H9 (cell line): ENCODE measurements around the gene KCNG1. TPM values are rescaled to one million over a fixed set of nuclear protein-coding genes. Genes with fewer than 3 reads are reported as not detected.

ENCODE experiments used
- DNase-seq: peaks from one replicate; pipeline ENCODE4 v3.0.0-alpha.2; 2017
- H2AFZ ChIP-seq: one replicate; pipeline ENCODE4 v1.6.1; 2013; ENCODE audit warnings: mild to moderate bottlenecking, low read length, control low read depth, moderate library complexity
- H2AK5ac ChIP-seq: 2 replicates; pipeline ENCODE4 v1.6.1; 2013; ENCODE audit warnings: low read length, control low read depth, mixed read lengths; ENCODE audit not compliant: insufficient read length
- H2BK120ac ChIP-seq: one replicate; pipeline ENCODE4 v1.6.1; 2013; ENCODE audit warnings: low read depth, mild to moderate bottlenecking, low read length, control low read depth, inconsistent platforms; ENCODE audit not compliant: poor library complexity, severe bottlenecking
- H2BK12ac ChIP-seq: 2 replicates; pipeline ENCODE4 v1.6.1; 2013; ENCODE audit warnings: low read length, control low read depth, mixed read lengths, low read depth; ENCODE audit not compliant: insufficient read length
- H2BK15ac ChIP-seq: 2 replicates; pipeline ENCODE4 v1.6.1; 2013; ENCODE audit warnings: low read depth, low read length, control low read depth
- H2BK20ac ChIP-seq: one replicate; pipeline ENCODE4 v1.6.1; 2013; ENCODE audit warnings: low read depth, mild to moderate bottlenecking, low read length, control low read depth, inconsistent platforms; ENCODE audit not compliant: poor library complexity, severe bottlenecking
- H2BK5ac ChIP-seq: 2 replicates; pipeline ENCODE4 v1.6.1; 2013; ENCODE audit warnings: low read length, control low read depth, mixed read lengths; ENCODE audit not compliant: insufficient read length
- H3K14ac ChIP-seq: 2 replicates; pipeline ENCODE4 v1.6.1; 2013; ENCODE audit warnings: low read length, control low read depth; ENCODE audit not compliant: insufficient read depth
- H3K18ac ChIP-seq: 2 replicates; pipeline ENCODE4 v1.6.1; 2013; ENCODE audit warnings: low read depth, mild to moderate bottlenecking, mixed read lengths, low read length, control low read depth; ENCODE audit not compliant: insufficient read length
- H3K23ac ChIP-seq: 2 replicates; pipeline ENCODE4 v1.6.1; 2013; ENCODE audit warnings: low read length, control low read depth, mixed read lengths, low read depth; ENCODE audit not compliant: insufficient read length
- H3K23me2 ChIP-seq: 2 replicates; pipeline ENCODE4 v1.6.1; 2013; ENCODE audit warnings: low read depth, mild to moderate bottlenecking, mixed read lengths, low read length, control low read depth; ENCODE audit not compliant: insufficient read length, poor library complexity, severe bottlenecking
- H3K27ac ChIP-seq: 2 replicates; pipeline ENCODE4 v1.5.1; 2013; ENCODE audit warnings: low read length, control low read depth, mixed read lengths, low read depth; ENCODE audit not compliant: insufficient read length
- H3K27me3 ChIP-seq: 2 replicates; pipeline ENCODE4 v1.6.1; 2013; ENCODE audit warnings: low read length, control low read depth, inconsistent platforms; ENCODE audit not compliant: insufficient read depth
- H3K4ac ChIP-seq: 2 replicates; pipeline ENCODE4 v1.6.1; 2013; ENCODE audit warnings: low read depth, mild to moderate bottlenecking, control low read depth, inconsistent platforms, low read length, moderate library complexity
- H3K4me1 ChIP-seq: 2 replicates; pipeline ENCODE4 v1.6.1; 2013; ENCODE audit warnings: low read length, control low read depth, inconsistent platforms; ENCODE audit not compliant: insufficient read depth
- H3K4me2 ChIP-seq: 2 replicates; pipeline ENCODE4 v1.6.1; 2013; ENCODE audit warnings: low read length, control low read depth, mixed read lengths; ENCODE audit not compliant: insufficient read length, insufficient read depth
- H3K56ac ChIP-seq: 2 replicates; pipeline ENCODE4 v1.6.1; 2013; ENCODE audit warnings: low read depth, mild to moderate bottlenecking, mixed read lengths, low read length, control low read depth; ENCODE audit not compliant: insufficient read length
- H3K79me1 ChIP-seq: 2 replicates; pipeline ENCODE4 v1.6.1; 2013; ENCODE audit warnings: low read depth, mild to moderate bottlenecking, moderate library complexity, low read length, control low read depth, inconsistent platforms; ENCODE audit not compliant: insufficient read depth, poor library complexity, severe bottlenecking
- H3K79me2 ChIP-seq: 2 replicates; pipeline ENCODE4 v1.6.1; 2013; ENCODE audit warnings: low read length, control low read depth, inconsistent platforms; ENCODE audit not compliant: insufficient read depth
- H3K9ac ChIP-seq: 2 replicates; pipeline ENCODE4 v1.6.1; 2013; ENCODE audit warnings: low read length, control low read depth, mixed read lengths; ENCODE audit not compliant: insufficient read length; ENCODE audit errors: extremely low read depth
- H3K9me3 ChIP-seq: one replicate; pipeline ENCODE4 v1.6.1; 2013; ENCODE audit warnings: low read depth, low read length, inconsistent platforms; ENCODE audit not compliant: control insufficient read depth
- H3T11ph ChIP-seq: one replicate; pipeline ENCODE4 v1.6.1; 2013; ENCODE audit warnings: mild to moderate bottlenecking, low read length, control low read depth, inconsistent platforms
- H4K20me1 ChIP-seq: one replicate; pipeline ENCODE4 v1.6.1; 2013; ENCODE audit not compliant: control insufficient read depth, insufficient read length, insufficient read depth
- H4K5ac ChIP-seq: 2 replicates; pipeline ENCODE4 v1.6.1; 2013; ENCODE audit warnings: low read depth, mild to moderate bottlenecking, mixed read lengths, low read length, control low read depth; ENCODE audit not compliant: insufficient read length
- H4K8ac ChIP-seq: replicated peaks from 2 replicates; pipeline ENCODE4 v1.6.1; 2013; ENCODE audit warnings: low read length, control low read depth, mixed read lengths, low read depth; ENCODE audit not compliant: insufficient read length
- H4K91ac ChIP-seq: 2 replicates; pipeline ENCODE4 v1.6.1; 2013; ENCODE audit warnings: low read depth, mild to moderate bottlenecking, moderate library complexity, mixed read lengths, low read length, control low read depth; ENCODE audit not compliant: insufficient read length
- H3K27ac Mint-ChIP-seq, 3 experiments: 2 replicates in 2 of 3; 3 replicates in 1 of 3; pipeline ENCODE4 v1.8.0; 2020 to 2021; ENCODE audit warnings: mixed read lengths in 3 of 3, mild to moderate bottlenecking in 1 of 3, moderate library complexity in 1 of 3
- H3K27me3 Mint-ChIP-seq: 2 replicates; pipeline ENCODE4 v1.8.0; 2021; ENCODE audit warnings: low read depth, mild to moderate bottlenecking, moderate library complexity, mixed read lengths
- H3K36me3 Mint-ChIP-seq, 3 experiments: 2 replicates in 2 of 3; 3 replicates in 1 of 3; pipeline ENCODE4 v1.8.0; 2020 to 2021; ENCODE audit warnings: low read depth in 3 of 3, mixed read lengths in 3 of 3; ENCODE audit not compliant: insufficient read depth in 1 of 3
- H3K4me1 Mint-ChIP-seq, 2 experiments: 2 replicates each; pipeline ENCODE4 v1.8.0; 2020; ENCODE audit warnings: mixed read lengths in 2 of 2
- H3K4me3 Mint-ChIP-seq, 2 experiments: 2 replicates in 1 of 2; 3 replicates in 1 of 2; pipeline ENCODE4 v1.8.0; 2020 to 2021; ENCODE audit warnings: mild to moderate bottlenecking in 2 of 2, mixed read lengths in 2 of 2, moderate library complexity in 1 of 2
- H3K9me3 Mint-ChIP-seq, 2 experiments: 2 replicates in 1 of 2; 3 replicates in 1 of 2; pipeline ENCODE4 v1.8.0; 2020; ENCODE audit warnings: mild to moderate bottlenecking in 2 of 2, mixed read lengths in 2 of 2, moderate library complexity in 1 of 2
- WGBS: extraction: QIAGEN DNeasy Blood & Tissue Kit; methylation state at CpG from one replicate; pipeline ENCODE4 v1.1.7; 2013; ENCODE audit warnings: missing lambda C conversion rate, low lambda C conversion rate, mixed read lengths; ENCODE audit not compliant: insufficient read length; ENCODE audit errors: extremely low coverage; 5-methylcytosine and 5-hydroxymethylcytosine counted together
- total RNA-seq: library from RNA; stranded (reverse); gene quantifications from 2 replicates; pipeline ENCODE4 v1.2.1, GENCODE V29; 2021
- TF ChIP-seq, protein P1 (sequence below): fragments of 200-600 bp; sonication (generic); conservative IDR thresholded peaks from 3 replicates; pipeline ENCODE4 v1.8.0; 2021; ENCODE audit warnings: antibody characterized with exemption, mild to moderate bottlenecking

Gene KCNG1
- total RNA-seq, 1 experiment from 2014 or later, result 13.2 TPM

DNA sequence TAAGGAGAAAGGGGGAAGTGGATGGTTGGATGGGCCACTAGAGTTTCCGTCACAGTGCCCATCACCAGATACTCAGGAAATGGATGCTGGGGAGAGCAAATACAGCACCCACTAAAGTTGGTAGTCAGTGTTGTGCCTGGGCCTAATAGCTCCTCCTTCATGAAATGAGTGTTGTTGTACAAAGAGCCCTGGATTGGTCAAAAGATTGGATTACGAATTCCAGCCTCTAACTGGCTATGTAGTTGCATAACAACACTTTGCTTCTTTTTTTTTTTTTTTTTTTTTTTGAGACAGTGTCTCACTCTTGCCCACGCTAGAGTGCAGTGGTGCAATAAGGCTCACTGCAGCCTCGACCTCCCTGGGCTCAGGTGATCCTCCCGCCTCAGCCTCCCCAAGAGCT is 27.4 kb downstream of the KCNG1 start:
- Histone ChIP-seq H2AK5ac (no peak overlapping the region), H4K20me1 (no peaks in the 10 kb centered on the region), H2AFZ (no peak overlapping the region), H2BK15ac (no peak overlapping the region), H3K4me2 (no peak overlapping the region), H3K9ac (no peak overlapping the region), H2BK12ac (no peak overlapping the region), H3K4ac (no peak overlapping the region), H3T11ph (no peak overlapping the region), H3K4me1 (no peaks in the 10 kb centered on the region), H3K23me2 (no peaks in the 10 kb centered on the region), H3K27ac (no peak overlapping the region), H3K27me3 (no peaks in the 10 kb centered on the region), H4K8ac (no peak overlapping the region), H4K91ac (no peak overlapping the region), H2BK120ac (no peak overlapping the region), H3K79me2 (no peaks in the 10 kb centered on the region), H2BK5ac (no peak overlapping the region), H4K5ac (no peak overlapping the region), H3K9me3 (no peaks in the 10 kb centered on the region), H3K79me1 (no peaks in the 10 kb centered on the region), H3K23ac (no peak overlapping the region), H3K18ac (no peak overlapping the region), H2BK20ac (no peak overlapping the region), H3K56ac (no peak overlapping the region), H3K14ac (no peak overlapping the region)
- H3K4me1 Mint-ChIP-seq, result peaks cover 21 to 29% of the 10 kb centered on the region in 2 experiments
- peaks cover 15% of the 10 kb centered on the region for H3K27me3 Mint-ChIP-seq
- no peak for DNase-seq
- no peak overlapping the region for H3K27ac Mint-ChIP-seq
- no CpG with 5 or more reads among the region's 5 CpGs for WGBS
- H3K36me3 Mint-ChIP-seq, result no peaks in the 10 kb centered on the region
- no peak overlapping the region for H3K4me3 Mint-ChIP-seq
- TF ChIP-seq, protein P1, sequence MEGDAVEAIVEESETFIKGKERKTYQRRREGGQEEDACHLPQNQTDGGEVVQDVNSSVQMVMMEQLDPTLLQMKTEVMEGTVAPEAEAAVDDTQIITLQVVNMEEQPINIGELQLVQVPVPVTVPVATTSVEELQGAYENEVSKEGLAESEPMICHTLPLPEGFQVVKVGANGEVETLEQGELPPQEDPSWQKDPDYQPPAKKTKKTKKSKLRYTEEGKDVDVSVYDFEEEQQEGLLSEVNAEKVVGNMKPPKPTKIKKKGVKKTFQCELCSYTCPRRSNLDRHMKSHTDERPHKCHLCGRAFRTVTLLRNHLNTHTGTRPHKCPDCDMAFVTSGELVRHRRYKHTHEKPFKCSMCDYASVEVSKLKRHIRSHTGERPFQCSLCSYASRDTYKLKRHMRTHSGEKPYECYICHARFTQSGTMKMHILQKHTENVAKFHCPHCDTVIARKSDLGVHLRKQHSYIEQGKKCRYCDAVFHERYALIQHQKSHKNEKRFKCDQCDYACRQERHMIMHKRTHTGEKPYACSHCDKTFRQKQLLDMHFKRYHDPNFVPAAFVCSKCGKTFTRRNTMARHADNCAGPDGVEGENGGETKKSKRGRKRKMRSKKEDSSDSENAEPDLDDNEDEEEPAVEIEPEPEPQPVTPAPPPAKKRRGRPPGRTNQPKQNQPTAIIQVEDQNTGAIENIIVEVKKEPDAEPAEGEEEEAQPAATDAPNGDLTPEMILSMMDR, result no peak
- H3K9me3 Mint-ChIP-seq, result peaks cover 0 to 4% of the 10 kb centered on the region in 2 experiments; a peak in 1 of 5 replicates
